ENCODE results near the gene RIPK4.

DNA sequence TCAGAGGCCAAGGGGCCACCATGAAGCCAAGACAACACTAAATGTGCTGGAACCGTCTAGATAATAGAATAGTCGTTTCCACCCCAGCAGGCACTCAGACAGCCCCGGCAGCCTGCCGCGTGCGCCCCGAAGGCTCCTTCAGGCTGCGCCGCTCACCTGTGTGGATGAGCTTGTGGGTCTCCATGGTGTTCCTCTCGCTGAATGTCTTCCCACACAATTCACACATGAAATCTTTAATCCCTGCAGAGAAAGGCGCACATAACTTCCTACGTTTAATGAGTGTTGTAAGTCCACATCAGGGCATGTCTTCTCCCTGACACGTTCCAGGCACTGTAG, 43.7 kb upstream of the RIPK4 start:
- no peak for TF ChIP-seq FOXA1 (IDR thresholded peaks at IDR 0.05)
- no peak for TF ChIP-seq FOXA1 (CRISPR knock-in tag; IDR thresholded peaks at IDR 0.05)
- TF ChIP-seq MIER3 (CRISPR knock-in tag; IDR thresholded peaks at IDR 0.05; ENCODE audit: borderline replicate concordance): no peak
